Measurements from ENCODE around the gene PUSL1.

PUSL1 gene

GRCh38 chr1:1346501-1346890 is 38.1 kb downstream of the PUSL1 start:
- TF ChIP-seq, protein P1, sequence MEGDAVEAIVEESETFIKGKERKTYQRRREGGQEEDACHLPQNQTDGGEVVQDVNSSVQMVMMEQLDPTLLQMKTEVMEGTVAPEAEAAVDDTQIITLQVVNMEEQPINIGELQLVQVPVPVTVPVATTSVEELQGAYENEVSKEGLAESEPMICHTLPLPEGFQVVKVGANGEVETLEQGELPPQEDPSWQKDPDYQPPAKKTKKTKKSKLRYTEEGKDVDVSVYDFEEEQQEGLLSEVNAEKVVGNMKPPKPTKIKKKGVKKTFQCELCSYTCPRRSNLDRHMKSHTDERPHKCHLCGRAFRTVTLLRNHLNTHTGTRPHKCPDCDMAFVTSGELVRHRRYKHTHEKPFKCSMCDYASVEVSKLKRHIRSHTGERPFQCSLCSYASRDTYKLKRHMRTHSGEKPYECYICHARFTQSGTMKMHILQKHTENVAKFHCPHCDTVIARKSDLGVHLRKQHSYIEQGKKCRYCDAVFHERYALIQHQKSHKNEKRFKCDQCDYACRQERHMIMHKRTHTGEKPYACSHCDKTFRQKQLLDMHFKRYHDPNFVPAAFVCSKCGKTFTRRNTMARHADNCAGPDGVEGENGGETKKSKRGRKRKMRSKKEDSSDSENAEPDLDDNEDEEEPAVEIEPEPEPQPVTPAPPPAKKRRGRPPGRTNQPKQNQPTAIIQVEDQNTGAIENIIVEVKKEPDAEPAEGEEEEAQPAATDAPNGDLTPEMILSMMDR (conservative IDR thresholded peaks at IDR 0.05): no peak
- H3K27ac ChIP-seq: peak overlapping the region; percentile 93; the same call in 1 of the 2 replicates

DNA sequence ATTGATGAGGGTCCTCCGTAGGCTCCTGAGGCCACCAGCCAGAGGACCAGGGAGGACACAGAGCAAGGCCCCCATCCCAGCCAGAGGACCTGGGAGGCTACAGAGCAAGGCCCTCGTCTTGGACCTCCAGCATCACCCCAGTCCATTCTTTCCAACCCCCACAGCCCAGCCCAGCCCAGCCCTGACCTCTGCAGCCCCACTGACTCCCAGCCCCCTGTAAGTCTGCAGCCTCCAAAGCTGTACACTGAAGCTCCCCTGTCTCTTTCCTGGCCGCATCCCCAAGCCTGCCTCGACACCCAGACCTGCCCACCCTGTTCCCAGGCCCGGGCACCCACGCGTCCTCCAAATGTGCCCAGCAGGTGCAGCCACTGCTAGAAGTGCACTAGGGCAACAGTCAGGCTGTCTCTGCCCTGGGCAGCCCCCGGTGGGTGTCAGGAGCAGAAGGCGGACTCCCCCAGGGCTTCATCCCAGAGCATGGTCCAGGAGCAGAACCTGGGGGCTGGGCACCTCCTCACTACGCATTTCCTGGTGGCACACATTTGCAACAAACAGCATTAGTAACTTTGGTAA is 38.7 kb downstream of the PUSL1 start:
- TF ChIP-seq, protein P1 (conservative IDR thresholded peaks at IDR 0.05): no peak
- peak overlapping the region; percentile 93 for H3K27ac ChIP-seq

DNA sequence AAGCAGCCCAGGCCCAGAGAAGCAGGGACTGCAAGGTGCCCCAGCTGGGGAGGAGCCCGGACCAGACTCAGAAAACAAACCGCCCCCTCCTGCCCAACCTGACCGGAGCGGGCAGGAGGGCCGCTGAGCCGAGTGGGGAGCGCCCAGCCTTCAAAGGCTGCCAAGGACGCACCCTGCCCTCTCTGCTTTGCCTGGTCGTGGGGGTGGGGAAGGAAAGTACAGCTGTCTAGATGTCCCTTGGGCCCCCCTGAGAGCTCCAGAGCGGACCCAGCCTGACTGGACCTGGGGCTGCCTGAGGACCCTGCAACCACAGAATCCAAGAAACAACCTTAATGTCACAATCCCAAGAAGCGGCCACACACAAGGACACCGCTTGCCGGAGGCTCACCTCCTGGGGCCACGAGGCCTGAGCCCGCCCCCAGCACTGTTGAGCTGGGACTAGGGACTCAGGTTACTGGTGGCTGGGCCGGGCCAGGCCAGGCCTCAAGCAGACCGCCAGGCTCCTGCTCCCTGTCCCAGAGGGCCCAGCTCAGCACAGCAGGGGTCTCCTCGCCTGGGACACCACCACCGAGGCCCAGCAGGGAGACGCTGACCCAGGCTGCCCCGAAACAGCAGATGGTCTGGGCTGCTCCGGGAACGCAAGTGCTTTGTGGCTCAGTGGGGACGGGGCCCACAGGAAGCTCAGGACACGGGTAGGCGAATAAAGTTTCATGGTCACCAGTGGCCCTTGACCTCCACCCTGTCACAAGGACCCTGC is 39.4 kb downstream of the PUSL1 start:
- TF ChIP-seq, protein P1 (conservative IDR thresholded peaks at IDR 0.05): no peak
- peak overlapping the region; percentile 93 for H3K27ac ChIP-seq

DNA sequence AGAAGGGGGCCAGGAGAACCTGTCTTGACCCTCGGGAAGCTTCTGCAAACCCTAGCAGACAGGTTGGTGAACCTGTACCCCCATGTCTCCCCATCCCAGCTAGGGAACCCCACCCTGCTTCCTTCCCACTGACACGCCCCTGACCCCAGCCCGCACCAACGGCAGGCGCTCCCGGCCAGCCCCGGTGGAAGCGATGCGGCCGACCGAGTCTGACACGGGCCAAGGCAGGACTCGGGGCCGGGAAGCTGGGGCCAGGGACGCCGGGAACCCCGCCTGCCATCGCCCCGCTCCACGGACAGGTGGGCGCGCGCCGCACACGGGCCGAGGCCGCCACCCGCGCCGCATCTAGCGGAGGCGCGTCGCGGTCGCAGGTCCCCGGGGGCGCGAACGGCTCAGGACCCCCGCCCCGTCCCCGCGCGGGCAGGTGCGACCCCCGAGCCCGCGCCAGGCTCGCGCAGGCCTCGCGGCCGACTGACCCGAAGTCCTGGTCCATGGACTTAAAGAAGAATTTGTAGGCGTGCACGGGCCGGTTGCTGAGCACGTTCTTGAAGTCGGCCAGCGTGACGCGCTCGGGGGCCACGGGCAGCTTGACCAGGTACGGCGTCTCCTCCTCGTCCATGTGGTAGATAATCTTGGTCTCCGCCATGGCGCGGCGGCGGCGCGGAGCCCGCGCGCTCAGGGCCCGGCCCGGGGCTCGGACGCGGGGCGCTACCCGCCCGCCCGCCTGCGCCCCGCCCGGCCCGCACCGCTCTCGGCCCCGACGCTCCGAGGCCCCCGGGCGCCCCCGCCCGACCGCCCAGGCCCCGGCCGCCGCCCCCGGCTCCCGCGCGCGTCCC is 40.2 kb downstream of the PUSL1 start:
- peak overlapping the region; percentile 93 for H3K27ac ChIP-seq
- TF ChIP-seq, protein P1 (conservative IDR thresholded peaks at IDR 0.05): no peak

DNA sequence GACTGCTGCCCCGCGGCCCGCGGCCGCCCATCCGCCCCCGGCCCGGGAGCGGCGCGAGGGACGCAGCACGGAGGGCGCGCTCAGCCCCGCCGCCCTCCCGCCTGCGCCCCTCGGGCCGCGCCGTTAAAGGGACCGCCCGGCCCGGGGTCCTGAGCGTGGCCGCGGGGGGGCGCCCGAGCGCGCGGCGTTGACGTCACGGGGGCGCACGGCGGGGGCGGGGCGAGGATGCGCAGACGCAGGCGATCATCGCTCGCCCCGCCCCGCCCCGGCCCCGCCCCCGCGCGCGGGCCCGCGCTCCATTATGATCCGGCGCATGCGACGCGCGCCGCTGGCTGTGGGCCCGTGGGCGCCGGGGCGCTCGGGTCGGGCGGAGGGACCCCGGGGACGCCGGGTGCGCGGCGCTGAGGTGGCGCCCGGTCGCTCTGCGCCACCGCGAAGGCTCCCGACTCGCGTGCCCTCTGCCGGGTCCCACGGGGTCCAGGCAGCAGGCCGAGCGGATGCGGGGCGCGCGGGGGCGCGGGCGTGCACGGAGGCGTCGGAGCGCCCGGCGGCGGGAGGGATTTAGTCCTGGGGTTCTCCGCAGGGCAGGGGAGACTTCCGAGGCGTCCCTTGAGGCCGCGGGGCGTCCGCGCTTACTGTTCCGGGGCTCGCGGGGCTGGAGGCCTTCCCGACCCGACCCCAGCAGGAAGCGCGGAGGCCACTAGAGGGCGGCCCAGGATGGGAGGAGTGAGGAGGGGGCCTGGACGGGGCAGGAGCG is 41.0 kb downstream of the PUSL1 start, which contains the start of gene DVL1:
TSS of gene DVL1 (minus strand) at position 163 of the 757 bp plus-strand sequence. CDS start 353 bp downstream, outside the sequence.
- peak within 1 kb of the TSS; percentile 93 for H3K27ac ChIP-seq
- TF ChIP-seq, protein P1 (conservative IDR thresholded peaks at IDR 0.05): peak; percentile 76

- H3K27ac ChIP-seq: peak overlapping the region; percentile 32; the same call in 1 of the 2 replicates
- TF ChIP-seq, protein P1 (conservative IDR thresholded peaks at IDR 0.05): no peak
These were observed 43.4 kb downstream of the PUSL1 start for GRCh38 chr1:1351511-1352427.
